K562 (cell line): ENCODE measurements around the gene WDR64. TPM values are rescaled to one million over a fixed set of nuclear protein-coding genes. Genes with fewer than 3 reads are reported as not detected.
A peak's percentile ranks its signal among the peaks of the same experiment; 100 is the strongest.

Experiments used
- ATAC-seq: fragments of 200-7000 bp; cut with Tn5 transposase; 3 replicates; pipeline ENCODE4 v1.9.1; 2020; ENCODE audit warnings: moderate library complexity
- BruUV-seq: library from RNA; stranded (reverse); fragments of 400-500 nt; replicated peaks from 2 replicates; lab custom pipeline; 2021; lab: Mats Ljungman, UMichigan
- CTCF ChIA-PET: fragments of 300-600 bp; formaldehyde crosslinking; extraction: SDS; loops from one replicate; lab custom pipeline; 2021; ENCODE audit warnings: low intra/inter-chr PET ratio; lab: Yijun Ruan, JAX
- POLR2A ChIA-PET: fragments of 300-600, 350-650 bp; sonication (Branson Sonifier 250); formaldehyde crosslinking; extraction: SDS; loops from one replicate; lab custom pipeline; 2021; ENCODE audit warnings: antibody characterized with exemption, inconsistent platforms; lab: Yijun Ruan, JAX
- DNase-seq, 4 experiments: peaks; one replicate each; pipeline versions ENCODE4 v3.0.0 to v3.0.0-alpha.2; 2011 to 2018; ENCODE audit warnings: low spot score in 3 of 4, mixed read lengths in 3 of 4; ENCODE audit errors: extremely low read depth in 1 of 4
- FAIRE-seq: peaks from 2 replicates; lab custom pipeline; 2011; peaks lifted over from hg19 to GRCh38; lab: Jason Lieb, UNC
- H2AFZ ChIP-seq: 2 replicates; pipeline ENCODE4 v1.6.0; 2011; ENCODE audit warnings: low read depth, low read length, control low read depth, inconsistent platforms
- H3K27ac ChIP-seq: fragments of 200-600 bp; 3 replicates; pipeline ENCODE4 v1.8.0; 2011; ENCODE audit warnings: low read depth, mild to moderate bottlenecking, control low read depth, inconsistent platforms, low read length, moderate library complexity, mixed read lengths; ENCODE audit errors: extremely low read depth
- H3K27me3 ChIP-seq, 2 experiments: fragments of 300-600 bp in 1 of 2; 2 replicates in 1 of 2; 3 replicates in 1 of 2; pipeline versions ENCODE4 v1.6.0 to v1.8.0; 2011; ENCODE audit warnings: inconsistent platforms in 2 of 2, low read length in 2 of 2, mild to moderate bottlenecking in 1 of 2, mixed read lengths in 1 of 2, moderate library complexity in 1 of 2; ENCODE audit not compliant: control insufficient read depth in 2 of 2, insufficient read depth in 2 of 2
- H3K36me3 ChIP-seq: fragments of 300-600 bp; 3 replicates; pipeline ENCODE4 v1.8.0; 2011; ENCODE audit warnings: mild to moderate bottlenecking, low read length, inconsistent platforms; ENCODE audit not compliant: control insufficient read depth, insufficient read depth
- H3K4me1 ChIP-seq, 2 experiments: fragments of 200-600 bp in 1 of 2; replicated peaks in 1 of 2; 2 replicates in 1 of 2; 3 replicates in 1 of 2; pipeline versions ENCODE4 v1.5.1 to v1.8.0; 2011; ENCODE audit warnings: inconsistent platforms in 2 of 2, low read length in 2 of 2, mild to moderate bottlenecking in 1 of 2, mixed read lengths in 1 of 2, moderate library complexity in 1 of 2; ENCODE audit not compliant: control insufficient read depth in 2 of 2, insufficient read depth in 2 of 2
- H3K4me2 ChIP-seq: 2 replicates; pipeline ENCODE4 v1.6.1; 2011; ENCODE audit warnings: low read length, control low read depth, inconsistent platforms, mixed read lengths; ENCODE audit not compliant: insufficient read depth
- H3K4me3 ChIP-seq: fragments of 200-600 bp; sonication (generic), shearing (Covaris generic); 2 replicates; pipeline ENCODE4 v1.5.1; 2016; ENCODE audit warnings: control low read depth, inconsistent platforms
- H3K79me2 ChIP-seq: fragments of 200-600 bp; 3 replicates; pipeline ENCODE4 v1.8.0; 2011; ENCODE audit warnings: low read length, inconsistent platforms; ENCODE audit not compliant: control insufficient read depth, insufficient read depth
- H3K9ac ChIP-seq, 2 experiments: 2 replicates each; pipeline versions ENCODE4 v1.6.0 to v1.6.1; 2011; ENCODE audit warnings: low read depth in 2 of 2, low read length in 2 of 2, control low read depth in 1 of 2, inconsistent platforms in 1 of 2, mild to moderate bottlenecking in 1 of 2, mixed read lengths in 1 of 2; ENCODE audit not compliant: insufficient read depth in 1 of 2
- H3K9me1 ChIP-seq: one replicate; pipeline ENCODE4 v1.6.0; 2011; ENCODE audit warnings: inconsistent platforms, mild to moderate bottlenecking, low read length, moderate library complexity; ENCODE audit not compliant: control insufficient read depth, insufficient read depth
- H3K9me3 ChIP-seq: replicated peaks from 2 replicates; pipeline ENCODE4 v1.5.1; 2011; ENCODE audit warnings: low read depth, low read length, inconsistent platforms; ENCODE audit not compliant: control insufficient read depth, insufficient read depth
- H4K20me1 ChIP-seq: replicated peaks from 2 replicates; pipeline ENCODE4 v1.6.1; 2011; ENCODE audit warnings: low read length, inconsistent platforms, mixed read lengths; ENCODE audit not compliant: control insufficient read depth, insufficient read depth
- COPS2 ChIP-seq: fragments of 450-650 bp; conservative IDR thresholded peaks from 2 replicates; pipeline ENCODE4 v1.6.1; 2016; ENCODE audit warnings: mild to moderate bottlenecking, moderate library complexity
- DACH1 ChIP-seq: fragments of 450-650 bp; IDR thresholded peaks from 2 replicates; pipeline ENCODE4 v1.6.1; 2018; ENCODE audit not compliant: partially characterized antibody
- EP300 ChIP-seq: IDR thresholded peaks from 2 replicates; pipeline ENCODE4 v1.6.1; 2012; ENCODE audit warnings: low read length, improper control_type of control experiment
- FOXA3 ChIP-seq, 2 experiments: fragments of 450-650 bp in 1 of 2; sonication (generic) in 1 of 2; formaldehyde crosslinking; IDR thresholded peaks in 1 of 2; conservative IDR thresholded peaks in 1 of 2; 2 replicates each; pipeline versions ENCODE4 v1.4.0 to v1.8.0; 2020 to 2022; ENCODE audit warnings: mild to moderate bottlenecking in 2 of 2, missing genetic modification reagents in 1 of 2
- ILF3 ChIP-seq: fragments of 450-650 bp; IDR thresholded peaks from 2 replicates; pipeline ENCODE4 v1.6.1; 2018; ENCODE audit warnings: antibody characterized with exemption, mild to moderate bottlenecking, moderate library complexity, borderline replicate concordance
- JUND ChIP-seq, 2 experiments: IDR thresholded peaks; 2 replicates in 1 of 2; 3 replicates in 1 of 2; pipeline ENCODE4 v1.6.1; 2011; ENCODE audit warnings: borderline replicate concordance in 2 of 2, low read depth in 2 of 2, low read length in 2 of 2, improper control_type of control experiment in 1 of 2, missing biosample characterization in 1 of 2, missing genetic modification characterization in 1 of 2, missing genetic modification reagents in 1 of 2
- KDM1A ChIP-seq, 2 experiments: fragments of 450-650 bp; IDR thresholded peaks; 2 replicates each; pipeline ENCODE4 v1.6.1; 2016; ENCODE audit warnings: mild to moderate bottlenecking in 2 of 2
- KDM4B ChIP-seq, 2 experiments: fragments of 450-650 bp in 1 of 2; sonication (generic) in 1 of 2; IDR thresholded peaks; 2 replicates each; pipeline ENCODE4 v1.6.1; 2016 to 2017; ENCODE audit warnings: borderline replicate concordance in 2 of 2, antibody characterized with exemption in 1 of 2, low read depth in 1 of 2, mild to moderate bottlenecking in 1 of 2
- MAFK ChIP-seq: IDR thresholded peaks from 2 replicates; pipeline ENCODE4 v1.6.1; 2011; ENCODE audit warnings: low read length, improper control_type of control experiment
- MEIS2 ChIP-seq: fragments of 450-650 bp; IDR thresholded peaks from 2 replicates; pipeline ENCODE4 v1.6.1; 2014; ENCODE audit warnings: mild to moderate bottlenecking; ENCODE audit not compliant: partially characterized antibody
- WHSC1 ChIP-seq: IDR thresholded peaks from one replicate; pipeline ENCODE4 v1.6.1; 2012; ENCODE audit warnings: low read length, control low read depth, inconsistent platforms
- ZBTB34 ChIP-seq: fragments of 250-450 bp; sonication (Bioruptor Pico); IDR thresholded peaks from 2 replicates; pipeline ENCODE4 v1.8.0; 2021; ENCODE audit warnings: mild to moderate bottlenecking, moderate library complexity
- ZNF12 ChIP-seq: sonication (generic); formaldehyde crosslinking; IDR thresholded peaks from 2 replicates; pipeline ENCODE4 v1.4.0; 2020; ENCODE audit warnings: mild to moderate bottlenecking, missing genetic modification reagents
- ZNF316 ChIP-seq: fragments of 450-650 bp; IDR thresholded peaks from 2 replicates; pipeline ENCODE4 v1.6.1; 2016
- WGBS: fragments of 100-300 bp; shearing (Covaris generic); methylation state at CpG from one replicate; pipeline ENCODE4 v1.1.6; 2016; ENCODE audit warnings: low coverage, mixed read lengths; ENCODE audit not compliant: insufficient coverage; ENCODE audit errors: missing lambda C conversion rate; 5-methylcytosine and 5-hydroxymethylcytosine counted together
- in situ Hi-C: fragments of 300-500 bp; cut with MboI; formaldehyde crosslinking; loops from 4 replicates; pipeline ENCODE4 v1.15.0; 2018; ENCODE audit warnings: inconsistent platforms, mixed read lengths
- intact Hi-C: fragments of 100-400 bp; cut with micrococcal nuclease; formaldehyde crosslinking; loops from 2 replicates; pipeline ENCODE4 v1.14.2; 2022
- polyA plus RNA-seq, 8 experiments: library from polyadenylated mRNA; depleted of rRNA in 4 of 8; stranded (reverse) in 5 of 8; unstranded in 3 of 8; fragments of >200 nt; fragmentation: Nextera tagmentation in 2 of 8; fragmentation: Illumina TruSeq in 1 of 8; extraction: Ambion mirVana in 2 of 8; extraction: Trizol in 1 of 8; gene quantifications; 2 replicates each; pipeline versions ENCODE4 v1.2.1 to v1.2.3, GENCODE V29; 2011 to 2014; ENCODE audit warnings: inconsistent platforms in 1 of 8, missing spikeins in 1 of 8
- total RNA-seq, 7 experiments: library from RNA; depleted of rRNA in 6 of 7; stranded (reverse); fragments of >200 nt in 6 of 7; fragmentation: Illumina TruSeq in 2 of 7; extraction: Trizol in 2 of 7; gene quantifications; 2 replicates each; pipeline versions ENCODE4 v1.2.1 to v1.2.3, GENCODE V29; 2011 to 2021; ENCODE audit warnings: low replicate concordance in 1 of 7
- TF ChIP-seq, protein P1 (sequence below): sonication (generic); formaldehyde crosslinking; IDR thresholded peaks from 2 replicates; pipeline ENCODE4 v1.8.1; 2022; ENCODE audit warnings: missing genetic modification reagents

The WDR64 gene
- total and polyA plus RNA-seq, 9 of the 15 experiments (the other 6 are each of a cell fraction or from before 2014, with no cell fraction given): 0.06 to 0.29 (median 0.19) TPM; not detected in 5

DNA sequence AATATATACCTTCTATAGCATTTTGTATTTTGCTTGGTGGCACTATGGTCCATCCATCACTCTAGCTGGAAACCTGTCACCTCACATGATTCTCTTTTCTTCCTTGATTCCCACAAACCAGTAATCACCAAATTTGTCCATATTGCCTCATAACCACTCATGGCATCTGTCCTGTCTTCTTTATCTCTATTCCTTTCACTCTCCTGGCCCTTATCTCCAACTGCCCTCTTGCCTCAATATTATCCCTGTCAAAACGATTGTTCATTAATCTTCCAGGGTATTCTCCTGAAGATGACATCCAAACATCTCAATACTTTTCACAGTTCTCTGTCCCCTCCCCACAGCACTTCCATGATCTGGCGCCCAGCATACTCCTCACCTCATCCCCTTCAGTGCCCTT is 46.1 kb downstream of the WDR64 start (continued):
- TF ChIP-seq ZBTB34 (CRISPR knock-in tag) (0 out of 2 replicates have a peak, but pooled peaks have one; percentile 15), KDM1A (IDR thresholded peaks at IDR 0.05) (peak; percentile 83 to 88), ILF3 (no peak), DACH1 (peak; percentile 61)

- Histone ChIP-seq H4K20me1 (no peaks in the 10 kb centered on the region), H3K4me3 (no peak overlapping the region), H3K79me2 (no peaks in the 10 kb centered on the region), H3K9ac (no peak overlapping the region), H3K36me3 (no peaks in the 10 kb centered on the region), H3K4me1 (peaks cover 11 to 36% of the 10 kb centered on the region in 2 experiments), H3K27ac (peak overlapping the region; percentile 28; the same call in 1 of the 3 replicates), H2AFZ (peak overlapping the region; percentile 84), H3K27me3 (no peaks in the 10 kb centered on the region; a peak in 1 of 5 replicates), H3K4me2 (no peak overlapping the region), H3K9me1 (no peaks in the 10 kb centered on the region), H3K9me3 (peaks cover 14% of the 10 kb centered on the region)
- ATAC-seq (no peak), DNase-seq (peak in 1 of 4 experiments; percentile 33), FAIRE-seq (no peak)
- ChIA-PET POLR2A (interaction anchor here (0.8 kb wide), 1 partner anchor 12 kb away, joined by 3 read pairs; no protein-coding TSS in a partner anchor), CTCF (no interaction called here)
- WGBS: 4% methylated on average over 1 of the region's 1 CpG
- in situ Hi-C loops (no loop called here), intact Hi-C loops (no loop called here)
- BruUV-seq: no TSS peak
- TF ChIP-seq KDM4B (IDR thresholded peaks at IDR 0.05; ENCODE audit: borderline replicate concordance in 2 of 2, low read depth in 1 of 2): no peak
- no peak for TF ChIP-seq WHSC1
- peak; percentile 36 for TF ChIP-seq MEIS2
- 0 out of 2 replicates have a peak, but pooled peaks have one; percentile 4 for TF ChIP-seq EP300
- TF ChIP-seq, protein P1, sequence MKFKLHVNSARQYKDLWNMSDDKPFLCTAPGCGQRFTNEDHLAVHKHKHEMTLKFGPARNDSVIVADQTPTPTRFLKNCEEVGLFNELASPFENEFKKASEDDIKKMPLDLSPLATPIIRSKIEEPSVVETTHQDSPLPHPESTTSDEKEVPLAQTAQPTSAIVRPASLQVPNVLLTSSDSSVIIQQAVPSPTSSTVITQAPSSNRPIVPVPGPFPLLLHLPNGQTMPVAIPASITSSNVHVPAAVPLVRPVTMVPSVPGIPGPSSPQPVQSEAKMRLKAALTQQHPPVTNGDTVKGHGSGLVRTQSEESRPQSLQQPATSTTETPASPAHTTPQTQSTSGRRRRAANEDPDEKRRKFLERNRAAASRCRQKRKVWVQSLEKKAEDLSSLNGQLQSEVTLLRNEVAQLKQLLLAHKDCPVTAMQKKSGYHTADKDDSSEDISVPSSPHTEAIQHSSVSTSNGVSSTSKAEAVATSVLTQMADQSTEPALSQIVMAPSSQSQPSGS (CRISPR knock-in tag): no peak
- TF ChIP-seq COPS2: no peak
- no peak for TF ChIP-seq MAFK
- TF ChIP-seq ZNF12 (CRISPR knock-in tag): no peak
- TF ChIP-seq FOXA3 (CRISPR knock-in tag; conservative IDR thresholded peaks at IDR 0.05 in 1 of 2, IDR thresholded peaks at IDR 0.05 in 1 of 2): no peak
- 0 out of 2 replicates have a peak, but pooled peaks have one; percentile 9 for TF ChIP-seq JUND (IDR thresholded peaks at IDR 0.05; ENCODE audit: borderline replicate concordance, low read depth, low read length)
- no peak; the same call in 2 of the 3 replicates for TF ChIP-seq JUND (tag; IDR thresholded peaks at IDR 0.05; ENCODE audit: borderline replicate concordance, low read depth, low read length)
- TF ChIP-seq ZNF316: peak; percentile 52; the same call in 1 of the 2 replicates
Observed at GRCh38 chr1:241701483-241702295, 49.6 kb downstream of the WDR64 start.
